Measurements from ENCODE around the gene TMEM63B. TPM values are rescaled to one million over a fixed set of nuclear protein-coding genes. Genes with fewer than 3 reads are reported as not detected.

TMEM63B gene
- total RNA-seq, 1 experiment from 2014 or later, result 22.6 TPM

- Mint-ChIP-seq H3K4me1 (ENCODE audit: insufficient read depth, unreplicated experiment) (peaks cover 31% of the 10 kb centered on the region), H3K4me3 (ENCODE audit: unreplicated experiment) (no peak overlapping the region), H3K27ac (ENCODE audit: low read depth, unreplicated experiment) (no peak overlapping the region), H3K27me3 (ENCODE audit: insufficient read depth, unreplicated experiment) (no peaks in the 10 kb centered on the region), H3K9me3 (ENCODE audit: unreplicated experiment) (no peaks in the 10 kb centered on the region), H3K36me3 (ENCODE audit: insufficient read depth, unreplicated experiment) (peaks cover 62% of the 10 kb centered on the region)
- intact Hi-C loops (cut with micrococcal nuclease), result no loop called here
- POLR2A ChIA-PET, result no interaction called here
- no TSS peak for BruUV-seq (replicated peaks)
- CTCF ChIA-PET, result interaction anchor here (0.6 kb wide), 1 partner anchor 108 kb away, joined by 4 read pairs; no protein-coding TSS in a partner anchor
- TF ChIP-seq CTCF (IDR thresholded peaks at IDR 0.05; ENCODE audit: unreplicated experiment), result peak; percentile 4
- DNase-seq (ENCODE audit: unreplicated experiment), result no peak
Observed at GRCh38 chr6:44113414-44113813, 13.9 kb upstream of the TMEM63B start.

GRCh38 chr6:44115866-44116265, 11.5 kb upstream of the TMEM63B start:
- POLR2A ChIA-PET, result interaction anchor here (1.4 to 1.6 kb wide), 2 partner anchors 9 to 12 kb away, joined by 3 to 4 read pairs; partner anchors contain the start of genes MRPL14 and TMEM63B
- peaks cover 44% of the 10 kb centered on the region for H3K4me1 Mint-ChIP-seq (ENCODE audit: insufficient read depth, unreplicated experiment)
- no peak for TF ChIP-seq CTCF (IDR thresholded peaks at IDR 0.05; ENCODE audit: unreplicated experiment)

GRCh38 chr6:44116641-44117382, 10.5 kb upstream of the TMEM63B start:
- POLR2A ChIA-PET, result interaction anchor here (1.3 to 1.6 kb wide), 3 partner anchors 9 to 13 kb away, joined by 4 to 5 read pairs (median 4); partner anchors contain the start of genes MRPL14 and TMEM63B
- CTCF ChIA-PET, result interaction anchor here (0.6 to 1.4 kb wide), 7 partner anchors 14 to 347 kb away, joined by 3 to 4 read pairs (median 3); no protein-coding TSS in a partner anchor
- intact Hi-C loops (cut with micrococcal nuclease), result no loop called here
- no peak overlapping the region for H3K4me3 Mint-ChIP-seq (ENCODE audit: unreplicated experiment)
- no peaks in the 10 kb centered on the region for H3K27me3 Mint-ChIP-seq (ENCODE audit: insufficient read depth, unreplicated experiment)
- no TSS peak for BruUV-seq (replicated peaks)
- no peaks in the 10 kb centered on the region for H3K9me3 Mint-ChIP-seq (ENCODE audit: unreplicated experiment)
- no peak for DNase-seq (ENCODE audit: unreplicated experiment)
- TF ChIP-seq CTCF (IDR thresholded peaks at IDR 0.05; ENCODE audit: unreplicated experiment), result no peak
- H3K36me3 Mint-ChIP-seq (ENCODE audit: insufficient read depth, unreplicated experiment), result peaks cover 43% of the 10 kb centered on the region
- peak overlapping the region; percentile 16 for H3K27ac Mint-ChIP-seq (ENCODE audit: low read depth, unreplicated experiment)
- peaks cover 44% of the 10 kb centered on the region for H3K4me1 Mint-ChIP-seq (ENCODE audit: insufficient read depth, unreplicated experiment)

More at GRCh38 chr6:44115866-44116265, 11.5 kb upstream of the TMEM63B start:
- CTCF ChIA-PET, result interaction anchor here (0.9 to 1.2 kb wide), 2 partner anchors 19 to 35 kb away, joined by 3 to 5 read pairs; no protein-coding TSS in a partner anchor
- Mint-ChIP-seq H3K9me3 (ENCODE audit: unreplicated experiment) (no peaks in the 10 kb centered on the region), H3K4me3 (ENCODE audit: unreplicated experiment) (no peak overlapping the region), H3K27me3 (ENCODE audit: insufficient read depth, unreplicated experiment) (no peaks in the 10 kb centered on the region), H3K27ac (ENCODE audit: low read depth, unreplicated experiment) (peak overlapping the region; percentile 16), H3K36me3 (ENCODE audit: insufficient read depth, unreplicated experiment) (peaks cover 52% of the 10 kb centered on the region)
- peak; percentile 59 for DNase-seq (ENCODE audit: unreplicated experiment)
- no TSS peak for BruUV-seq (replicated peaks)
- intact Hi-C loops (cut with micrococcal nuclease), result no loop called here

GRCh38 chr6:44117397-44118128, 9.8 kb upstream of the TMEM63B start:
- DNase-seq (ENCODE audit: unreplicated experiment), result no peak
- ChIA-PET POLR2A (interaction anchor here (0.9 to 1.3 kb wide), 3 partner anchors 9 to 12 kb away, joined by 3 to 5 read pairs (median 4); no protein-coding TSS in a partner anchor), CTCF (interaction anchor here (0.6 to 1.4 kb wide), 9 partner anchors 14 to 348 kb away, joined by 3 to 4 read pairs (median 3); no protein-coding TSS in a partner anchor)
- Mint-ChIP-seq H3K27ac (ENCODE audit: low read depth, unreplicated experiment) (peak overlapping the region; percentile 16), H3K36me3 (ENCODE audit: insufficient read depth, unreplicated experiment) (peaks cover 35% of the 10 kb centered on the region), H3K4me3 (ENCODE audit: unreplicated experiment) (no peak overlapping the region), H3K4me1 (ENCODE audit: insufficient read depth, unreplicated experiment) (peaks cover 48% of the 10 kb centered on the region), H3K9me3 (ENCODE audit: unreplicated experiment) (no peaks in the 10 kb centered on the region), H3K27me3 (ENCODE audit: insufficient read depth, unreplicated experiment) (no peaks in the 10 kb centered on the region)
- no TSS peak for BruUV-seq (replicated peaks)
- TF ChIP-seq CTCF (IDR thresholded peaks at IDR 0.05; ENCODE audit: unreplicated experiment), result no peak
- intact Hi-C loops (cut with micrococcal nuclease), result no loop called here

Measured in MCF 10A (cell line).